OCI-LY7 (cell line): ENCODE measurements around the gene HDAC7.

Experiments used
- CTCF ChIP-seq: fragments of 200-600 bp; sonication (generic); conservative IDR thresholded peaks from 2 replicates; pipeline ENCODE4 v1.5.1; 2014; ENCODE audit warnings: mild to moderate bottlenecking, antibody characterized with exemption, low read length, moderate library complexity, mixed read lengths
- EZH2phosphoT487 ChIP-seq: fragments of 200-600 bp; sonication (generic); IDR thresholded peaks from 2 replicates; pipeline ENCODE4 v1.6.1; 2018; ENCODE audit warnings: low read depth, borderline replicate concordance, mild to moderate bottlenecking, mixed run types, antibody characterized with exemption, low read length, moderate library complexity, mixed read lengths

GRCh38 chr12:47737936-47738594 is 81.6 kb downstream of the HDAC7 start:
- no peak for TF ChIP-seq CTCF
- no peak for TF ChIP-seq EZH2phosphoT487
